Natural killer cell treated with Interleukin-12 subunit alpha and Interleukin-12 subunit beta and Interleukin-15 and Interleukin-18, amount 100 ng/mL, for 72 hours (primary cell): ENCODE data around the gene PARD3. TPM values are rescaled to one million over a fixed set of nuclear protein-coding genes. Genes with fewer than 3 reads are reported as not detected.
"Not testable (repeated sequence)": the region's sequence is repeated elsewhere in the genome, so short reads cannot be mapped to it uniquely, and the experiment has no call there.

Experiments
- ATAC-seq, 2 donors: fragments of 150-1000 bp; cut with Tn5 transposase in 1 of 2; sonication (Bioruptor Pico), chemical (Tn5 transposase) in 1 of 2; 2 replicates each; pipeline ENCODE4 v1.10.0; 2021
- DNase-seq: peaks from one replicate; pipeline ENCODE4 v3.0.0; 2022; ENCODE audit warnings: low spot score
- H3K27ac Mint-ChIP-seq, 2 donors: 1 replicate in 1 of 2; 2 replicates in 1 of 2; pipeline ENCODE4 v1.8.0; 2022; ENCODE audit warnings: mixed read lengths in 2 of 2, mild to moderate bottlenecking in 1 of 2, moderate library complexity in 1 of 2
- H3K27me3 Mint-ChIP-seq, 2 donors: 1 replicate in 1 of 2; 2 replicates in 1 of 2; pipeline ENCODE4 v1.8.0; 2022; ENCODE audit warnings: mixed read lengths in 2 of 2
- H3K36me3 Mint-ChIP-seq: one replicate; pipeline ENCODE4 v1.8.0; 2022; ENCODE audit warnings: mixed read lengths
- H3K4me1 Mint-ChIP-seq, 2 donors: 1 replicate in 1 of 2; 2 replicates in 1 of 2; pipeline ENCODE4 v1.8.0; 2022; ENCODE audit warnings: low read depth in 2 of 2, mixed read lengths in 2 of 2, mild to moderate bottlenecking in 1 of 2
- H3K4me3 Mint-ChIP-seq: one replicate; pipeline ENCODE4 v1.8.0; 2022; ENCODE audit warnings: mixed read lengths
- H3K9me3 Mint-ChIP-seq: 2 replicates; pipeline ENCODE4 v1.8.0; 2022; ENCODE audit warnings: mixed read lengths
- total RNA-seq, 2 donors: library from RNA; stranded (reverse); gene quantifications; one replicate each; pipeline ENCODE4 v1.2.3, GENCODE V29; 2022

PARD3 gene
- total RNA-seq, 2 donors from 2014 or later, result 0.56 TPM; not detected in 1

- Mint-ChIP-seq H3K36me3 (no peaks in the 10 kb centered on the region), H3K4me3 (no peak overlapping the region), H3K4me1 (no peaks in the 10 kb centered on the region), H3K9me3 (no peaks in the 10 kb centered on the region), H3K27ac (no peak overlapping the region), H3K27me3 (peaks cover 7 to 11% of the 10 kb centered on the region in 2 donors)
- DNase-seq, result no peak
- no peak for ATAC-seq
These were observed 52.9 kb downstream of the PARD3 start for GRCh38 chr10:34762156-34762555.

DNA sequence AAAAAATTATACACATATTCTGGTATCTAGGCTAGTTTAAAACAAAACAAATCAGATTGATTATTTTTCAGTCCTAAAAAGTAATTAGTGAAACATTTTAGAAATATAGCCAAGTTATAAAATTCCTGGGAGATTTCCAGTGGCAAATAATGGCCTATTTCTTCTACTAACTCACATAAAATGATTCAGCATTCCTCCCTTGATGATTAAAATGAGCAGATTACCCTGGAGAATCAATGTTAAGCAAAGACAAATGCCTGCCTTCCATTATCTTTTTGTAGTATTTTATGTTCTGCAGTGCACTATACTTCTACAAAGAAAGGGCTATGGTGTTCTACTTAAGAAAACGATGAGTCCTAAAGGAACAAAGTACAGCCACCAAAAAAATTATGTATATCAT is 53.6 kb downstream of the PARD3 start:
- no peak for DNase-seq
- ATAC-seq, result no peak
- Mint-ChIP-seq H3K36me3 (no peaks in the 10 kb centered on the region), H3K27ac (no peak overlapping the region), H3K4me3 (no peak overlapping the region), H3K4me1 (no peaks in the 10 kb centered on the region), H3K27me3 (peaks cover 6 to 7% of the 10 kb centered on the region in 2 donors), H3K9me3 (no peaks in the 10 kb centered on the region)

DNA sequence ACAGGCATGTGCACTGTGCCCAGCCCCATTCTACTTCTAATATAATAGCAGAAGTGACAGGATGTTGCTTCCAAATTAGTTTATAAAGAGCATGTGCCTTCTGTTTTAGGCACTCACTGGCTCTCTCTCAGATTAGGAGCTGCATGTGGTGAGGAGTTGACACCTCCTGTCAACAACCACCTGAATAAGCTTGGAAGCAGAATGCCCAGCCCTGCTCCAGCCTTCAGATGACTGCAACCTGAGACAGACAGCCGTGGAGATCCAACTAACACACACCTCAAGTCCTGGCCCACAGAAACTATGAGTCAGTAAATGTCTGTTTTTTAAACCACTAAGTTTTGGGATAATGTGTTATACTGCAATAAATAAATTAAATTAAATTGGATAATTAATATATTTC is 54.5 kb downstream of the PARD3 start:
- ATAC-seq (peak in 1 of 2 donors; percentile 24), DNase-seq (no peak)
- H3K27me3 Mint-ChIP-seq, result peaks cover 6 to 7% of the 10 kb centered on the region in 2 donors

GRCh38 chr10:34759837-34760215 is 55.3 kb downstream of the PARD3 start:
- H3K4me3 Mint-ChIP-seq, result no peak overlapping the region
- H3K27me3 Mint-ChIP-seq, result peaks cover 5 to 6% of the 10 kb centered on the region in 2 donors
- no peaks in the 10 kb centered on the region for H3K4me1 Mint-ChIP-seq
- H3K27ac Mint-ChIP-seq, result no peak overlapping the region
- ATAC-seq, result no peak
- no peaks in the 10 kb centered on the region for H3K9me3 Mint-ChIP-seq
- H3K36me3 Mint-ChIP-seq, result no peaks in the 10 kb centered on the region
- no peak for DNase-seq

More for the DNA sequence above, 54.5 kb downstream of the PARD3 start:
- no peak overlapping the region for H3K27ac Mint-ChIP-seq
- H3K36me3 Mint-ChIP-seq, result no peaks in the 10 kb centered on the region
- no peak overlapping the region for H3K4me3 Mint-ChIP-seq
- H3K9me3 Mint-ChIP-seq, result no peaks in the 10 kb centered on the region
- no peaks in the 10 kb centered on the region for H3K4me1 Mint-ChIP-seq

DNA sequence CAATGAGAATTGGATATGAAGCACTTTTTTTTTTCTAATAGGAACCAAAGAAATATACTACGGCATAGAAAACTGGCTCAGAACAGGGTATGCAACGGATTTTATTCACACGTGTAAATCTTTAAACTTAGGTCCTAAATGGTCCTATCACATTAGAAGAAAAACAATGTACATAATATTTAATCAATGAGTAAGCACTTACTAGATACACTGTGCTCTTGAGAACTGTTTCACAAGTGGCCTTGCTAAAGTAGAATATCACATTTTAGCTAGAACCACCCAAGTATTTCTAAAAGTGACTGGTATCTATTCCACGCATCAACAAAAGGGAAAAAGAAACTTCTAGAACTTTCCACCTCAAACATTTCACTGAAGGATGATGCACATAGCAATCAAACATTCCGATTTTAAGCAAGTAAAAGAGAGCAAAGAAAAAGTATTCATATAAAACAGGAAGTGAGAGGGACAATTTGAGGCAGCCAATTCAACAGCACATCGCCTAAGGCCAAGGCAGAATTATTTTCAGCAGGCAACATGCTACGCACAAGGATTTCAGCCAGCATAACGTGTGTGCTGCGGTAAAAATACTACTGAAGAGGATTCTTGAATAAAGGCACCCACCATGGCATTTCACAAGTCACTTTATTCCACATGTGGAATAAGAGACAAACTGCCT is 55.8 kb downstream of the PARD3 start:
- H3K4me3 Mint-ChIP-seq, result no peak overlapping the region
- ATAC-seq, result no peak
- H3K9me3 Mint-ChIP-seq, result no peaks in the 10 kb centered on the region

DNA sequence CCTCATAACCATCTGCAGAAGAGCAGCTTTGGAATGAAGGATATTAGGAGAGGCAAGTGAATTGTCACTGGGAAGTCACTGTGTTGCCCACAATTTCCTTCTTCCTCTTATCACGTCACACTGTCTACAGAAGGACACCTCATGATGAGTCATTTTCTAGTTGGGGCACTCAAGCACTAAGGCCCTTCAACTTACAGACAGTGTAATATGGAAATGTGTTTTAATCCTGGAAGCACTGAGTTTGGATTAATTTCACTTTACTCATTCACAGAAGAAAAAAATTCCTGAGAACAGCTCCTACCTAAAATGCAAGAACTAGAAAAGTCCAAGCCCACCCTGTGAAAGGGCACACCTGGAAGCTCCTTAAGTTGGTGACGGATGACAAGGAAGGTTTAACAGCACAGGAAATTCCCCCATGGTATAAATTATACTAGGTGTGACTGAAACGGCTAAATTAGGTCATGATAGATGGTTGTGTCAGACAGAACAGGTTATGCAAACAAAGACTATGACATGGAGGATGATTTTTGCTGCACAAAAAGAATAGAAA is 56.6 kb downstream of the PARD3 start:
- no peak overlapping the region for H3K27ac Mint-ChIP-seq

More for the DNA sequence above, 55.8 kb downstream of the PARD3 start:
- H3K4me1 Mint-ChIP-seq, result no peaks in the 10 kb centered on the region
- H3K27ac Mint-ChIP-seq, result no peak overlapping the region
- no peaks in the 10 kb centered on the region for H3K36me3 Mint-ChIP-seq
- DNase-seq, result no peak
- H3K27me3 Mint-ChIP-seq, result peaks cover 4 to 6% of the 10 kb centered on the region in 2 donors

GRCh38 chr10:34757933-34758332 is 57.2 kb downstream of the PARD3 start:
- Mint-ChIP-seq H3K4me3 (no peak overlapping the region), H3K4me1 (no peaks in the 10 kb centered on the region), H3K27ac (no peak overlapping the region), H3K9me3 (no peaks in the 10 kb centered on the region), H3K27me3 (peaks cover 4 to 6% of the 10 kb centered on the region in 2 donors), H3K36me3 (no peaks in the 10 kb centered on the region)
- no peak for ATAC-seq
- DNase-seq, result no peak

More for the DNA sequence above, 56.6 kb downstream of the PARD3 start:
- Mint-ChIP-seq H3K36me3 (no peaks in the 10 kb centered on the region), H3K4me1 (no peaks in the 10 kb centered on the region), H3K27me3 (peaks cover 4 to 6% of the 10 kb centered on the region in 2 donors), H3K9me3 (no peaks in the 10 kb centered on the region), H3K4me3 (no peak overlapping the region)
- DNase-seq (no peak), ATAC-seq (no peak)

GRCh38 chr10:34757181-34757580 is 57.9 kb downstream of the PARD3 start:
- H3K27me3 Mint-ChIP-seq, H3K27ac Mint-ChIP-seq, H3K36me3 Mint-ChIP-seq, DNase-seq, H3K4me1 Mint-ChIP-seq, ATAC-seq, H3K4me3 Mint-ChIP-seq, H3K9me3 Mint-ChIP-seq: not testable (repeated sequence)

- H3K9me3 Mint-ChIP-seq, result no peaks in the 10 kb centered on the region
- no peak for DNase-seq
- H3K4me3 Mint-ChIP-seq, result no peak overlapping the region
- no peak for ATAC-seq
- H3K36me3 Mint-ChIP-seq, result no peaks in the 10 kb centered on the region
- H3K4me1 Mint-ChIP-seq, result no peaks in the 10 kb centered on the region
- H3K27me3 Mint-ChIP-seq, result no peaks in the 10 kb centered on the region
- no peak overlapping the region for H3K27ac Mint-ChIP-seq
These were observed 58.5 kb downstream of the PARD3 start for GRCh38 chr10:34756584-34756983.

GRCh38 chr10:34753014-34753757 is 61.9 kb downstream of the PARD3 start:
- no peaks in the 10 kb centered on the region for H3K9me3 Mint-ChIP-seq
- peaks cover 8 to 16% of the 10 kb centered on the region in 2 donors for H3K27me3 Mint-ChIP-seq
- no peak overlapping the region for H3K27ac Mint-ChIP-seq

DNA sequence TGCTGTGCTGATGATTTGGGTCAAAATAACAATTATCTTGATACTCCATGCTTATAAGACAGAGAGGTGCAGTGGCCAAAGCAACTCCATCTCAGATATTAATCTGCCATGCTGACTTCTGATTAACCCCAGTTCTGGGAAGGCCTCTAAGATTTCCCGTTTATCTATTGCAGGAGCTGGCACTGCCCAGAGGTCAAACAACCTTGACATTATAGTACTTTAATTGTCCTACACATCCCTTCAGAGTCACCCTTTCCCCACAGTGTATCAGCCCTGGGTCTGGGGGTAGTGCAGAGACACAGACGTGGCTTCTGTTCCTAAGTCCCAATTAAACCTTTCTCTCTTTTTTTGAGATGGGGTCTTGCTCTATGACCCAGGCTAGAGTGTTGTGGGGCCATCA is 63.8 kb downstream of the PARD3 start:
- no peaks in the 10 kb centered on the region for H3K4me1 Mint-ChIP-seq
- H3K36me3 Mint-ChIP-seq, result no peaks in the 10 kb centered on the region
- no peak for ATAC-seq
- no peak for DNase-seq
- peaks cover 8 to 16% of the 10 kb centered on the region in 2 donors for H3K27me3 Mint-ChIP-seq
- H3K4me3 Mint-ChIP-seq, result no peak overlapping the region
- no peaks in the 10 kb centered on the region for H3K9me3 Mint-ChIP-seq
- H3K27ac Mint-ChIP-seq, result no peak overlapping the region

More at GRCh38 chr10:34753014-34753757, 61.9 kb downstream of the PARD3 start:
- H3K36me3 Mint-ChIP-seq, result no peaks in the 10 kb centered on the region
- no peak overlapping the region for H3K4me3 Mint-ChIP-seq
- H3K4me1 Mint-ChIP-seq, result no peaks in the 10 kb centered on the region
- DNase-seq (no peak), ATAC-seq (no peak)

- H3K4me1 Mint-ChIP-seq, DNase-seq, H3K27ac Mint-ChIP-seq, ATAC-seq, H3K36me3 Mint-ChIP-seq, H3K9me3 Mint-ChIP-seq, H3K4me3 Mint-ChIP-seq: not testable (repeated sequence)
- H3K27me3 Mint-ChIP-seq, result peaks cover 8 to 16% of the 10 kb centered on the region in 2 donors
These were observed 64.3 kb downstream of the PARD3 start for GRCh38 chr10:34750795-34751194.

- H3K27ac Mint-ChIP-seq, result no peak overlapping the region
- DNase-seq (no peak), ATAC-seq (peak in 1 of 2 donors; percentile 38)
- no peak overlapping the region for H3K4me3 Mint-ChIP-seq
- no peaks in the 10 kb centered on the region for H3K36me3 Mint-ChIP-seq
- H3K9me3 Mint-ChIP-seq, result no peaks in the 10 kb centered on the region
- peaks cover 8 to 24% of the 10 kb centered on the region in 2 donors for H3K27me3 Mint-ChIP-seq
- no peaks in the 10 kb centered on the region for H3K4me1 Mint-ChIP-seq
These were observed 66.3 kb downstream of the PARD3 start for GRCh38 chr10:34748767-34749166.

DNA sequence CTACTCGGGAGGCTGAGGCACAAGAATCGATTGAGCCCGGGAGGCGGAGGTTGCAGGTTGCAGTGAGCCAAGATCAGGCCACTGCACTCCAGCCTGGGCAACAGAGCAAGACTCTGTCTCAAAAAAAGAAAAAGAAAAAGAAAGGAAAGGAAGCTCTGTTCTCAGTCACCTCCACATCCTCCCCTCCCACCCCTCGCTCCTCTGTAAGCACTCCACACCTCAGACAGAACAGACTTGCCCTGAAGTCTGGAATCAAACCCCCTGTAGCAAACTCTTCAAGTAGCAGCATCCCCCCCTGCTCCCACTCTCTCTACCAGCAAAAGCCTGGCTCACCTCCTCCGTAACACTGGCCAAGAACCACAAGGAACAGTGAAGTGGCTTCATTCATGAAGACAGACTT is 66.7 kb downstream of the PARD3 start:
- ATAC-seq (peak in 1 of 2 donors; percentile 25), DNase-seq (no peak)
- Mint-ChIP-seq H3K27me3 (peaks cover 8 to 24% of the 10 kb centered on the region in 2 donors), H3K4me1 (no peaks in the 10 kb centered on the region), H3K9me3 (no peaks in the 10 kb centered on the region), H3K36me3 (no peaks in the 10 kb centered on the region), H3K27ac (no peak overlapping the region), H3K4me3 (no peak overlapping the region)
